Tibial artery (tissue), 4 donors: ENCODE results near the gene IDI1.

Source experiments
- DNase-seq, 2 donors: peaks; one replicate each; pipeline ENCODE4 v3.0.0-alpha.2; 2019
- H3K27ac ChIP-seq, 2 donors: fragments of 200-600 bp; sonication (generic) in 1 of 2; 1 replicate in 1 of 2; 2 replicates in 1 of 2; pipeline ENCODE4 v1.5.1; 2018 to 2019; ENCODE audit warnings: mild to moderate bottlenecking in 1 of 2
- H3K27me3 ChIP-seq, 2 donors: fragments of 200-600 bp; sonication (generic) in 1 of 2; one replicate each; pipeline versions ENCODE4 v1.5.1 to v1.6.0; 2016 to 2019
- H3K36me3 ChIP-seq, 3 donors: fragments of 200-600 bp; sonication (generic) in 2 of 3; one replicate each; pipeline ENCODE4 v1.5.1; 2016 to 2019; ENCODE audit warnings: mild to moderate bottlenecking in 2 of 3
- H3K4me1 ChIP-seq, 4 donors: fragments of 200-600 bp; sonication (generic) in 2 of 4; 1 replicate in 3 of 4; 2 replicates in 1 of 4; pipeline ENCODE4 v1.5.1; 2016 to 2019
- H3K4me3 ChIP-seq, 2 donors: fragments of 200-600 bp; sonication (generic) in 1 of 2; 1 replicate in 1 of 2; 2 replicates in 1 of 2; pipeline ENCODE4 v1.5.1; 2018 to 2019; ENCODE audit warnings: mild to moderate bottlenecking in 2 of 2
- H3K9me3 ChIP-seq, 3 donors: fragments of 200-600 bp; sonication (generic) in 1 of 3; one replicate each; pipeline ENCODE4 v1.5.1; 2016 to 2019
- intact Hi-C: fragments of 100-400 bp; cut with DNase I; formaldehyde crosslinking; loops from one replicate; pipeline ENCODE4 v1.15.0; 2023; ENCODE audit warnings: low total_unique reads
- TF ChIP-seq, protein P1 (sequence below), 2 experiments: fragments of 200-600 bp in 1 of 2; fragments of 450-650 bp in 1 of 2; IDR thresholded peaks; one replicate each; pipeline ENCODE4 v1.5.1; 2017 to 2019; ENCODE audit warnings: antibody characterized with exemption in 2 of 2, mild to moderate bottlenecking in 1 of 2, moderate library complexity in 1 of 2

Gene IDI1

DNA sequence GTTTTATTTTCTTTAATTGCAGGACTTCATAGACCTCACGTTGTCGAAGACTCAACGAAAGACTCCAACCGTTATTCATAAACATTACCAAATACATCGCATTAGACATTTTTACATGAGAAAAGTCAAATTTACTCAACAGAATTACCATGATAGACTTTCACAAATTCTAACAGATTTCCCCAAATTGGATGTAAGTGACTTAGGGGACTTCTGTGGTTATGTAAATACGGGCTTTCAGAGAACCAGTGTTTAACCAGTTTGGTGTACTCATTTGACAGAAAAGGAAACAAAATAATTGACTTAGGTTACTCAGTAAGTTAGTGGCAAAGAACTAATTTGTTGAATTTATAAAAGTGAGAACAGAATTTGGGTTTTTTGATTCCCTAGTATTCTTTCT lies 56.5 kb downstream of the IDI1 start:
- Histone ChIP-seq H3K27me3 (no peaks in the 10 kb centered on the region), H3K4me3 (no peak overlapping the region), H3K27ac (no peak overlapping the region), H3K36me3 (peaks cover 28 to 49% (median 44%) of the 10 kb centered on the region in 3 donors), H3K4me1 (peaks cover 0 to 21% (median 15%) of the 10 kb centered on the region in 4 donors), H3K9me3 (no peaks in the 10 kb centered on the region)
- TF ChIP-seq, protein P1, sequence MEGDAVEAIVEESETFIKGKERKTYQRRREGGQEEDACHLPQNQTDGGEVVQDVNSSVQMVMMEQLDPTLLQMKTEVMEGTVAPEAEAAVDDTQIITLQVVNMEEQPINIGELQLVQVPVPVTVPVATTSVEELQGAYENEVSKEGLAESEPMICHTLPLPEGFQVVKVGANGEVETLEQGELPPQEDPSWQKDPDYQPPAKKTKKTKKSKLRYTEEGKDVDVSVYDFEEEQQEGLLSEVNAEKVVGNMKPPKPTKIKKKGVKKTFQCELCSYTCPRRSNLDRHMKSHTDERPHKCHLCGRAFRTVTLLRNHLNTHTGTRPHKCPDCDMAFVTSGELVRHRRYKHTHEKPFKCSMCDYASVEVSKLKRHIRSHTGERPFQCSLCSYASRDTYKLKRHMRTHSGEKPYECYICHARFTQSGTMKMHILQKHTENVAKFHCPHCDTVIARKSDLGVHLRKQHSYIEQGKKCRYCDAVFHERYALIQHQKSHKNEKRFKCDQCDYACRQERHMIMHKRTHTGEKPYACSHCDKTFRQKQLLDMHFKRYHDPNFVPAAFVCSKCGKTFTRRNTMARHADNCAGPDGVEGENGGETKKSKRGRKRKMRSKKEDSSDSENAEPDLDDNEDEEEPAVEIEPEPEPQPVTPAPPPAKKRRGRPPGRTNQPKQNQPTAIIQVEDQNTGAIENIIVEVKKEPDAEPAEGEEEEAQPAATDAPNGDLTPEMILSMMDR (IDR thresholded peaks at IDR 0.05) = no peak
- DNase-seq = no peak
- intact Hi-C loops = no loop called here

DNA sequence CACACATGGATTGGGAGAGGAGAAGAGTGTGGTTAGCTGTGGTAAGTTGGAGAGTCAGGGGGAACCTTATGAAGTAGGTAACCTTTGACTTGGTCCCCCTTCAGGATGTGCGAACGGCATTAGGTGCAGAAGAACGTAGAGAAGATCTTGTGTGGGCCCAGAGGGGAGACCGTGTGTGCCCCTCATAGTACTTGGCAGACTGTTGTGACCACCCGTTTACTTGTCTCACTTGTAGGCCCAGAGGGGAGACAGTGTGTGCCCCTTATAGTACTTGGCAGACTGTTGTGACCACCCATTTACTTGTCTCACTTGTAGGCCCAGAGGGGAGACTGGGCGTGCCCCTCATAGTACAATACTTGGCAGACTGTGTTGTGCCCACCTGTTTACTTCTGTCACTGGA lies 58.1 kb downstream of the IDI1 start:
- Histone ChIP-seq H3K9me3 (no peaks in the 10 kb centered on the region), H3K36me3 (peaks cover 12 to 33% (median 27%) of the 10 kb centered on the region in 3 donors), H3K27ac (no peak overlapping the region), H3K4me3 (no peak overlapping the region), H3K4me1 (peaks cover 0 to 29% (median 21%) of the 10 kb centered on the region in 4 donors), H3K27me3 (no peaks in the 10 kb centered on the region)
- DNase-seq = no peak
- intact Hi-C loops = no loop called here
- TF ChIP-seq, protein P1 (IDR thresholded peaks at IDR 0.05) = no peak
